Mononuclear cell (primary cell): ENCODE results near the gene NCBP2L. TPM values are rescaled to one million over a fixed set of nuclear protein-coding genes. Genes with fewer than 3 reads are reported as not detected.

Source experiments
- total RNA-seq: library from RNA; depleted of rRNA; stranded (reverse); fragments of >200 nt; gene quantifications from one replicate; pipeline ENCODE4 v1.2.3, GENCODE V29; 2012

Gene NCBP2L
- total RNA-seq, 1 donor: 0.21 TPM

Other genes with a start within 250 kb of the NCBP2L start
- gene PRPS1, start 149.2 kb upstream of the NCBP2L start, total RNA-seq: 44.0 TPM
- 1,104 TPM for gene TSC22D3, start 1.9 kb upstream of the NCBP2L start, total RNA-seq
- 17.6 TPM for gene MID2, start 48.1 kb downstream of the NCBP2L start, total RNA-seq
- gene TEX13B, start 204.6 kb downstream of the NCBP2L start, total RNA-seq: not detected